8988T (cell line): ENCODE data around the gene NEBL.

Experiments used
- DNase-seq: peaks from one replicate; pipeline ENCODE4 v3.0.0; 2011

NEBL gene

DNA sequence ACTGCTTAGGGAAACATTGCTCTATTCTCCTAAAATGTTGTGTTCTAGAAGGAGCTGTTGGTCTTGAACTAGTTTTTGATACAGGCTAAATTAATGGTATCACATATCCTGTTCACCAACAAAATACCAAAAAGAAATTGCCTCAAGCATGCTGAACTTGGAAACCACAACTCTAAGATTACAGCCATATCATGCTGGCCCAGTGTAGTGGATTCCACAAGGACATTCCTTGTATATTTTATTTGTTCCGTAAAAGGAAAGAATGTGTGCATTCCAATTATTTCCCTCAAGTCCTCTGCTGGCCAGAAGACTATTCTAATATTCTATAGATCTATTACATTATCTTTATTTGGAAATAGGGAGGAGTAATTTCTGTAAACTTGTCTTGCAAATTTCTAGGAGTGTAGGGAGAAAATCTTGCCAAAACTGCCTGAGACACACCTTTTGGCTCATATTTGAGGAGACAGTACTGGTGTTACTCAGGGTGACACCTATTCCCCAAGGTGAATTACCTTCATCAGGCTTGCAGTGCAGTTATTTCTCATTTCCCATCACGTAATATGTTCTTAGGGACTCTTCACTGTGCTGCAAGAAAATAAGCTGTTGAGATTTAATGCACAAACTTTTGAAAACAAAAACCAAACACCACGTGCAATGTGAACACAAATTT is 1.9 kb upstream of the NEBL start:
- no peak for DNase-seq

DNA sequence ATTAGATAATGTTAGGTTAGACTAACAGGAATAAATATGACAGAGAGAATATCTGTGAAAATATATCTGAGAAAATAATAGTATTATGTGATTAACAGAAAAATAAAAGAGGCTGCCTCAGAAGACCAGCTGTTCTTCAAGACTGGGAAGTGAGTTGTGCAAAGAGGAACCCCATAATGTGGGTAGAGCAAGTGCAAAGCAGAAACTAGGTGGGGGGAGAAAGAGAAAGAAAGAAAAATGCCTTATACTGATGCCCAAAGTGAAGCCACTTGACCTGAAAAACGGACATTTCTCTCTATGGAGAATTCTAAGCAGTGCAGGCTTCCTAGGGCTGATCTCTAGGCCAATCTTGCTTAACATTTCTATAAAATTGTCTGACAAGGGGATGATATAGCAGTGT is 3.8 kb downstream of the NEBL start:
- no peak for DNase-seq

DNA sequence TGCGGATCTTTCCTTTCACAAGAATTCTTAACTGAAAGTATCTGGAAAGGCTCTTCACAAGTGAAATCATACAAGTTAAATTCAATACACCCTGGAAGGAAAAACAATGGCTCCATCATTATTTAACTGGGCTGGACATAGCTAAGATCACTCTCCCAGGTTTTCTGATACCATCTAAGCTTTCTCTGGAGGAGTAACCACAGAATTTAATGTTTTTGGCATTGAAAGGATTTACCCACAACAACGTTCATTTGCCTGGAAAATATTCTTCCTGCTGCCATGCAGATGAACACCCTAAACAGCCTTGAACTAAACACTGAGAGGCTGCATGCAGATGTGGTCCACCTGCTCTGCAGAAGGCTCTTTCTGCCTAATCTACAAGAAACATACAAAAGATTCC is 4.3 kb downstream of the NEBL start:
- no peak for DNase-seq

DNA sequence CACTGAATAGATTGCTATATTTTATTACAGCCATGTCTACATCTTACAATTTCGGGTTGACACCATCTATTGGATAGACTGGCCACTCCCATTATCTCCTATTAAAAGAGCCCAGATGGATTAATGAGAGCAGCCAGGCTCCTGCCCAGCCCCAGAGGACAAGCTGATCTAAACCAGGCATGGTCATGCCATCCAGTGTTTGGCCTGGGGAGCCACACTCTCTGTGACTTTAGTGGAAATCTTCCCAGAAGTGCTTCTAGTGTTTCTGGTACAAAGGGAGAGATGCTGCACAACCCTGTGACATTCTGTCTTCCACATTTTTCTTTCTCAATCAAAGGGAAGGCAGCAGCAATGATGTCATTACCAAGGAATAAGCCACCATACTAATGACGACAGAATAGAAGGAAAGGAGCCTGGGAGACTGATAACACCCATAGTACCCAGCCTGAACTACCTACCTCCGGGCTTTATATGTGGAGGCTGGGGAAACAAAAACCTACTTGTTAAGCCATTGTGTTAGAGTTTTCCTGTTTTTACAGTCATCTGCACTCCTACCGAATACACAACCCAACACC is 5.0 kb downstream of the NEBL start:
- no peak for DNase-seq

DNA sequence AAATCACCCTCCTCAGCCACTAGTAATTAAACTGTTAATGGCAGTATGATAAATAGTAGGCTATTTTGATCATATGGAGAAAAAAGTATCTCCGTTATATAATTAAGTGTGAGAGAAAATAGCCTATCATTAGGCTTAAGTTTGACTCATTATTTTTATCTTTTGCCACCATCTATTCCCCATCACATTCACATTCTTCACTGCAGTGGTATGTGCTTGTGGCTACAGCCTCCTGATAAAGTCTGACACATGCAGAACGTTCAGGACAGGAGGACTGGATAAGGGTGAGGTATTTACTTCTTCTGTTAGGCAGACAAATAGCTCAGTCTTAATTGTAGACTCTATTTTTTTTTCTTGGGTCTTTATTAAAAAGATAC is 5.8 kb downstream of the NEBL start:
- no peak for DNase-seq

DNA sequence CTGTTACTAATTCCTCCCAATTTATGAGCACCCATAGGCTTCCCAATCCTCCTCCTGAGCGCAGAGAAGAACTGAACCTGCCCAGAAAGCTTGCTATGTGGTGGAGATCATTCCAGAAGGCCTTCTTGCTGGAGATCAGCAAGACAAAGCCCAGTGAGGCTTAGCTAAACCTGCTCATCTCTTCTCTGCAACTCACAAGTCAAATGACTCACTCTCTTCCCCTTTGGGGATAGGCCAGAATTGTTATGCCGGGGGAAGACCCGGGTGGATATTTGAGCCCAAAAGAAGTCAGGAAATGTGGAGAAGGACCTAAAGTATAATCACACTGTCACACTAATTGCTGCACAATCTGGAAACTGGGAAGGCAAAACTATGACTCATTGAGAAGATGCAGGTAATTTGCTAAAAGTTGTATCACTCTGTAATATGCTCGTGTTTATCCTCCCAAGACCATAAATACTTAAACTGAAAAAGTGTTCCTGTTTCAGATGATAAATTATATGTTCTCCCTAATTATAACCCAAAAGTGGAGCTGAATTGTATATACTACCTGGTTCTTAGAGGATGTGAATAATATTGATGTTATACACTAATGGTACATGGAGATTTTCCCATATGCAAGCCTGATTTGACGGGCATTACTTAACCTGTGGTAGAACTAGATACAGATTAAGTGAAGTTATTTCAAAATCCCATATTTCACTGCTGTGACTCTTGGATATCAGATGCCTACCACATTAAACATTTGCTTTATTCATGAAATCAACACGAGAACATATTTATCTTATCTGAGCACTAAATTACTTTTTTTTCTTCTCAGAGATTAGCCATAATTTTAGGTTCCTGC is 6.4 kb downstream of the NEBL start:
- DNase-seq: no peak

DNA sequence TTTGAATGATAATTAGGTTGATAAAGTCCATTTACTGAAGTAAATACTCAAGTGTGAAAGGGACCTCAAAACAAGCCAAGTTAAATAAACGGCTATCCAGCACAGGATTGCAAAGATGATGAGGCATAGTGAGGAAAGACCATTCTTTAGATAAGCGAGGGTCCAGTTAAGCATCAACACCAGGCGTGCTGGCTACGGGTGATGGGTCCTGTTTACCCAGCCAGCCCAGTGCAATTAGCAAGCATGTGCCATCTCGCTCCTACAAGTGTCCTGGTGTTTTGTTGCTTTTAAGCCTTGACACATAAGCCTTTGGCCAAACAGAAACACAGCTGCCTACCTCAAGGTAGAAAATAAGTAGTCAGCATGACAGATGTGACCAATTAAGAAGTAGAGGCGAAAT is 7.1 kb downstream of the NEBL start:
- no peak for DNase-seq

DNA sequence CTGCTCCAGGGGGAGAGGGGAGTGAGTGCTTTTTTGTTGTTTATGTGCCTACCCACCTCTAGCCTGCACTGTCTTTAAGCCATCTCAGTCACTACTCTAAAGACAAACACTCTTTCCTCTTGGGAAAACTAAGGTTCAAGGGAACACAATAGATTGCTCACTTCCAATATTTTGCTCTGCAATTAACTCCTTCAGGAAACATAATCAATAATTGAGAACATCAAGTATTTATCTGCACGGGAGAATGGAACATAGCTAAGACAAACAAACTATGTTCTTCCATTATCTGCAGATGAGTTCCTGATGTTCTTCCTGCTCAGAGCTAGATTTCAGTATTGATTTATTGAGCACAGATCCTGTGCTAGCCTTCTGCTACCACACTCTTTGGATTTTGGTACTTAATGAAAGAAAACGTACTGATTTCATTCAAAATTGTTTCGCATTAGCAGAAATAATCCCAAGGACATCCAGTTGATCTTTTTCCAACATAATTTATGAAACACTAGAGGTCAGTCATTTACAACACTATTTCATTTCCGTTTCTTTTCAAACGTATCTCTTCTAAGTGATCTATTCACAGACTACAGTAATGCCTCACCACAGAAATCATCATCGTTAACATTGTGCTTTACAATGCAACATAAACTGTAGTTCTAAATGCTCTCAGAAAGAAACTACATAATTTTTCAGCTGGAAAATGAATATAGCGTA is 8.3 kb downstream of the NEBL start:
- no peak for DNase-seq

DNA sequence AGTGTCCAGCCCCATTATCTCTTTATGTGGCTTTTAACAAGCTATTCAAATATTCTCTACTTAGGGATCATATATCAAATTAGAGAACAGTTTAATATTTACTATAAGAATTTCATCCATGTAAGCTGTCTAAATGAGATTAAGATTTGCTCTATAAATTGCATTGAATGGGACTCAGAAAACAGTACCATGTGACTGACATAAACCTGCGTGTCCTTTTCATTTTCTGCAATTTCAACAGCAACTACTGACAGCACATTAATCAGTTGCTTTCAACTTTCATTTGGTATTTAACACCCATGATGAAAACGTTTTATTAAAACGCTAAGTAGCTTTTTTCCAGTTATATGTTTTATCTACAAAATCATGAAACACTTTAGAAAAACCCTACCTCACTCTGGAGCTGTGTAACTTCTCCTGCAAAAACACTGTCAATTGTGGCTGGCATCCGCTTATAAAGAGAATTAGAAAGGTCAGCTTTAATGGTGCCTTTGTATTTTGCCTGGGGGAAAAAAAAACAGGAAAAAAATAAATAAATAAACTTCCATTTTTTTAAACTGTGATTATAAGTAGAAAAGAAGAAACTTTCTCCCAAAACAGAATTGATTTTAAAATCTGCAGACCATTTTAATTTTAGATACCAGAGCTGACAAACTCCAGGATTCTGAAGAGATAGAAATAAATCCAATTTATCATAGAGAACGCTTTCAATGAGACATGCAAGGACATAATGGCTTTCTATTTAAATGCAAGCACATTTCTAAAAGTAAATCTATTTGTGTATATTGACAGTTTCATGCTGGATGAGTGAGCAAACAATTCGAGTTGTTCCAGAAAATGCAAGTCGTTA is 9.2 kb downstream of the NEBL start:
- DNase-seq: no peak

DNA sequence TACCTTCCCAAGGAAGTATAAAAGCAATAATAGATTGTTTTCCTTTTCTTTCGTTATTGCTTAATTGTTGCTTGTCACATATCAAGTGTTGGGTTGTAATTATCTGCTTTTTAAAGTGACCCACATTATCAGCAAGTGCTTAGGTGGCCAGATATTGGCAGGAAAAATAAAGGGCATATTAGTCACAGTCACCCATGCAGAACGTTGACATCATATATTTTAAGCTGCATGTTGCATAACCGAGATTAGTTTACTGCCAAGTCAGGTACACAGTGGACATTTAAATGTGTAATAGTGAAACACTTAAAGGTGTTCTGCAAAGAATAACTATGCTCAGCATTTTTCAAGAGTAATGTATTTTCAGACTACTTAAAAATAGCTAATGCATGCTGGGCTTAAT is 11.4 kb downstream of the NEBL start:
- DNase-seq: no peak

DNA sequence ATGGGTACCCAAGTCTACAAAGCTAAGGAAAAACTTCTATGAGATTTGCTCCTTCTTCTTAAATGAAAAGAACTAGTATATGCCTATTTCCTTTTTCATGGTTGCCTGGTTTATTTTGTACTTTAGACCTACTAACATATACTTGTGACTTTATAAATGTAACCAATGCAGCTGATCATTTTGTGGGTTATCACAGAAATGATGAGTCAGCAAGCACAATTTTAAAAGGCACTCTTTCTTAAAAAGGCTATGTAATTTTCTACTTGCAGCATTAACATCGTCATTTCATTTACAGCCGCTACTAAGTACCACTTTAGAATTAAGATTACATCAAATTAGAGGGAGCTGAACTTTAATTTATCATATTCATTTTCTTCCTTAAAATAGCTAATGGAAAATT is 13.6 kb downstream of the NEBL start:
- DNase-seq: no peak

DNA sequence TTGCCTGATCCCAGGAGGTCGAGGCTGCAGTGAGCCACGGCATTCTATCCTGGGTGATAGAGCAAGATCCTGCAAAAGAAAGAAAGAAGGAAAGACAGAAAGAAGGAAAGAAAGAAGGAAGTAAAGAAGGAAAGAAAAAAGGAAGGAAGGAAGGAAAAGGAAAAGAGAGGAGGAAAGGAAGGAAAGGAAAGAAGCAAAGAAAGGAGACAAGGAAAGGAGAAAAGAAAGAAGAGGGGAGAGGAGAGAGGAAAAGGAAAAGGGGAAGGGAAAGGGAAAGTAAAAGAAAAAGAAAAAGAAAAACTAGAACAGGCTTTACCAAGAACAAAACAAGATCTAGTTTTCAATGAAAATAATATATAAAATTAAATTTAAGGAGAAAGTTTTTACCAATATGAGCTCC is 15.0 kb downstream of the NEBL start:
- DNase-seq: no peak

DNA sequence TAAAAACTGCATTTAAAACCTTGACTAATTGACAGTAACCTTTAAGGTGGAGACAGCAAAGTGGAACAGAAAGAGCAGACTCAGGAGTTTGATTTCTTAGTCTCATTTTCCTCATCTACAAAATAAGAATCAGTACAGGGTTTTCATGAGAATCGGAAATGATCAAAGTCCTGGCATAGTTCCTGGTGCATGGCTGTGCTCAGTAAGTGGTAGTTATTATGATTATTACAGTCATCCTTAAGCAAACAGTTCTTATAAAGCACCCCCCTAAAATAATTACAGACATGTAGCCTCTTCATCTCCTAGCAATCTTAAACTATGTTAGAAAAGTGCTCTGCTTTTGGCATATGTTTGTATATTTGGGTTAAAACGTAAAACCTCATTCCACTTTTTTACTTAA is 18.0 kb downstream of the NEBL start:
- DNase-seq: no peak

DNA sequence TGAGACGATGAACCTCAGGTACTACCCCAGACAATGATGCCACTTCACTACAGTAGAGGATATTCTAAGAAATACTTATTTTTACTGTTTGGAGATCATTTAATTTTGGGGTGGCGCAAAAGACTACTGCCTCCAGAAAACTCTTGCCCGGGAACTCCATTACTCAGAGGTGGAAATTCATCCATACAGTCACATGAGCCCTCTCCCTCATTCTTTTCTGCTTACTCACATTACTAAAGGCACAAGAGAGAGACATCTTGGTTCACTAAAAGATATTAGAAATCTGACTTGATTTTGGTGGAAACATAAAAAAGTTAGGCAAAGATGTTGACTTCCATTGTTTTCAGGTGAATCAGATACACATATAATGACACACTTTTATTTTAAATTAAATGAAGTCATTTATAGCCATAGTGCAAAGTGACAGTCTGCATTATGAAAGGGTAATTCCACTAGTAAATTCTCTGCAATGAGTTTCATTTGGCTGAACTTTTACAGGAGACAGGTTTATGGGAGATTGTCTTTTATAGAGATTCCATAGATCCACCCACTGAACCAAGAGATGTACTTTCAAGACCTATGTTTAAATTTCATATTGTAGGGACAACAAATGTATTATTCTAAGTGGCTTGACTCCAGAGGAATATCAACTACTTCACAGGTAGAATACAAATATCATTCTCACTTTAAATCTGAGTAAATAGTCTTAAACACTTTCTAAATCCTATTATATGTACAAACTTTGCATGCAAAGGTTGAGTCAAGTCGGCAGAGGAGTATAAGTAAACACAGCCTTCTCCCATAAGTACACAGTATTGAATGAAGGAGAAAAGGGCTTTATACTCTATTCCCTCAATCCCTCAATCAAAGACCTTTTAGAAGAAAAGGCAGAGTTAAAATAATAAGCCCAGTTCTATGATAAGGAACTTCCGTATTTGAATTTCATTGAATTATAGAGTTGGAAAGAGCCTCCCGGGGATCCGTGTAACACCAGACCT is 18.8 kb downstream of the NEBL start:
- DNase-seq: no peak

DNA sequence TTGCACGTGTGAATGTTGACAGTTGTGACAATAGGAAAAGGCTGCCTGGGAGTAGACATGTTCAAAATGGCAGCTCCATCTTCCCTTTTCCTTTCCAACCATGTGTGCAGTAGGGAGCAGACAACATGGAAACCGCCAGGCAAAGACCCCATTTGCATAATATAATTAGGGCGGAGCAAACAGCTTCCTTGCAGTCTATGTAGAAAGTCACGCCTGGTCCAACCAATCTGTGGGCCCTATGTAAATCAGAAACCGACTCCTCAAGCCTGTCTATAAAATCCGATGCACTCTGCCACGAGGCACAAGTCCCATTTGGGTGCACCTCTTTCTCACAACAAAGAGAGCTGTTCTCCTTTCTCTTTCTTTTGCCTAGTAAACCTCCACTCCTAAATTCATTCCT is 19.6 kb downstream of the NEBL start:
- no peak for DNase-seq

DNA sequence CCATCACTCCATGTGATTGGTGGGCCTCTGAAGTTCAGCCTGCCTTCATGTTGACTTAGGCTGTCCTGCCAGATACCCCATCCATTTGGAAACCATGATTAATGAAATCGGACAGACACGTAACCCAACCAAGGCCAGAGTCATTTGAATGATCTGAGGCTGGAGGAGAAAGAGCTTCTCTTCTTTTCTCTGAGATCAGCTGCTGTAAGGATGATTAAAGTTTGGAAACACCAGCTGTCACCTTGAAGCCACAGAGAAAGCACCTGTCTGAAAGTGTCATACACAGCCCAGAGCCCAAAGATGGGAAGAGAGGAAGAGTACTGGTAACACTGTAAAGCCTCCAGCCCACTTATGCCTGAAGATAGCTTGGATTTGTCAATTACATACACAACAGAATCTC is 22.9 kb downstream of the NEBL start:
- no peak for DNase-seq

DNA sequence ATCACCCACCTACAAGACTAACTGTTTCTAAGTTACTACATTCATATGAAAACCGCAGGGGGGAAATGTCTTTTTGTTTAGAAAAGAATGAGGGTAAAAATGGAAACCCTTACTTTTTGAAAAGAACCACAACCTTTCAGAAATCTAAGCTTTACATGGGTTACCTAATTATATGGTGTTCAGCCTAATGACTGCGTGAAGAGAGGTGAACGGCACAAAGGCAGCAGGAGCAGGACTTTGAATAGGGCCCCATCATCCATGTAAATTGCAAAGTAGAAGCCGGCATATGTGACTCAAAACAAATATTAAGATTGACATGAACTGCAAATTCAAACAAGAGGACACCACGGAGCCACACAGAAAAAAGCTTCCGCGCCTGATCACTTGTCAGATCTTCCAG is 25.1 kb downstream of the NEBL start:
- no peak for DNase-seq

DNA sequence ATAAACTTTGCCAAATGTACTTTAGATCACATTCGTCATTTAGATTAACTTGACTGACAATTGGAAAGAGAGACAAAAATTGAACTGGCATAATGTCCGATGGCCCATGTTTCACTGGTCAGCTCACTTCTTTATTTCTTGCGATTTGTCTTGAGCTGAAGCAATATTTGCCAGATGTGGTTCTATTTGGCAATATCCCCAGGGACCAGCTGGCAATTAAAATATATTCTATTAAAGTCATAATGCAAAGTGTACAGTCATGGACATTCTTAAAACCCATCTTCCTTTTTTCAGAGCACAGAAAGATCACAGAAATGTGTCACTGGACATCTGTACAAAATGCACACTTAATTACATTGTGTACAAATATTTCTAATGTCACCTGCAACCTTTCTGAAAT is 26.3 kb downstream of the NEBL start:
- DNase-seq: no peak

DNA sequence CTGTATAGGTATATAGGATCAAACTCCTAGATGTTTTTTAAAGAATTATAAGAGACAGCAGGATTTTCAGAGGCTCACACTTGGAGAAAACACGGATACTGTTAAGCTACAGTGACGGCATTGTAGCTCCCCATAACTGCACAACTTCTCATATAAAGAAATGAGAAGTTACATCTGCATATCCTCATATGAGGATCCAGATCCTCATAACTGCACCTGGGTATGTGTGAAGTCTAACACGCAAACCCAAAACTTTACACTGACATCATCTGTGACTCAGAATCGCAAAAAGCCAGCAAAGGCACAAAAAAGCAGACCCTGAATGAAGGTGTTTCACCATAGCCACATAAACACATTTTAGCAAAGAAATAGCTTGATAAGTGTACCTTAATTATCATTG is 34.1 kb downstream of the NEBL start:
- no peak for DNase-seq

DNA sequence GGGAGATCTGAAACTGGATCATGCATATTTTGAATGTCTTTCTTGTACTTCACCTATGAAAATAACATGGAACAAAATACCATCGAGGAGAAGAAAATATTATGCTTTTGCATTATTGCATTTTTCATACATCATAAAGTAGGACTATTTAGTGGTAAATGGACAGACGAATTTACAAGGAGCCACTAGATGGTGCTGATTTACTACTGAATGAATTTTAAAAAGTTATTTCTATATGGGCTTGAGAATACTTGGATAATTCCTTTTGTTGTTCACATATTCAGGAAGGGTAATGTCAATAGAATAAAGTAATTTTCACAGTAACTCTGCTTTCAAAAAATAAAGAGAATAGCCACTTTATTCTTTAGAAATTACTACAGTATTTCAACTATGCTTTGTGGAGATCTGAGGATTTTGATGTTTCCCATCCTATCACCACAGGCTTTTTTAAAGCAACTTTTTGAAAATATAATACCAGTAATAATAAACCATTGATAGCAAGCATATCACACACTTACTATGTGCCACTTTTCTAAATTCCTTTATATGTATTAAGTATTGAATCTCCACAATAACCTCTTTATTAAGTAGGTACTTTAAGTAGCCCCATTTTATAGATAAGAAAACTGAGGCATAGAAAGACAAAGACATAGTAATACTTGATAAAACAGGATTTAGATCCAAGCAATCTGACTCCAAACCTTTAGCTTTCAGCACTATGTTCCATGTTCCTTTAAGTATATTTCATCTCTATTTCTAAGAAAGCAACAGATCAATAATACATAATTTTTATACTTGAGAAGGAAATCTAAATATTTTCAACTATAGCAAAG is 38.6 kb downstream of the NEBL start:
- no peak for DNase-seq

DNA sequence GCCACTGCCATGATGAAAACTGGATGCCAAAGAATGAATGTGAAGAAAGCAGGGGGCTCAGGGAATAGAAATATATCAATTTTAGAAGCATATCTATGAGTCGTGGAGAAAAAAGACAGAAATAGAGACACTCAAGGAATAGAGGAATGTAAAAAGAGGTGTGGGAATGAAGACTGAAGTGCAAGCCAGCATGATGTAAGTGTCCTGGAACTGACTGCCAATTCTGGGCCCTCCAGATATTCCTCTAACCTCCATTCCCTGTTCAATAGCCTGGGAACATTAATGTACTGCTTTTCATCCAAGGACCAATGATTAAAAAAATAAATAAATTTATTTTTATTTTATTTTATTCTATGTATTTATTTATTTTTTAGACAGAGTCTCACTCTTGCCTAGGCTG is 40.6 kb downstream of the NEBL start:
- DNase-seq: no peak
